Breast epithelium (tissue), 3 donors: Measurements from ENCODE around the gene RSL24D1.

Experiments used
- POLR2AphosphoS5 ChIP-seq, 3 donors: sonication (generic); formaldehyde crosslinking; IDR thresholded peaks; one replicate each; pipeline ENCODE4 v1.6.1; 2017; ENCODE audit warnings: antibody characterized with exemption in 3 of 3
- TF ChIP-seq, protein P1 (sequence below), 3 donors: fragments of 450-650 bp; IDR thresholded peaks; one replicate each; pipeline ENCODE4 v1.5.1; 2016 to 2017; ENCODE audit warnings: antibody characterized with exemption in 3 of 3, mild to moderate bottlenecking in 3 of 3, moderate library complexity in 3 of 3

DNA sequence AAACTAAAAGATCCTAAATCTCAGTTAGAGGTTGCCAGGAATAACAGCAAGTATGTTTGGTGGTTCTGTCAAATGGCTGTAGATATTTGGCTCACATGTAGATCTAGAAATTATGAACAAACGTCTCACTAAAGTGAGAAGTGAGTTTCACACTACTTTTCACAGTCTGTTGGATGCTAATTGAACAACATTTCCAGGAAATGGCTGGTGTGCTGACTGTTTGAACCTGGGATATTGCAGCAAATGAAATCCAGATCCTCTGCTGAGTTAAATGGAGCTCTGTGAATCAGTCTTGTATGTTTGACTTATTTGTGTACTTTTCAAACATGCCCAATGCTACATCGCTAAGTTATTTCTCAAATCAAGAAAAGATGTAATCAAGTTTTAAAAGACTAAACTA lies 21.3 kb upstream of the RSL24D1 start:
- TF ChIP-seq, protein P1, sequence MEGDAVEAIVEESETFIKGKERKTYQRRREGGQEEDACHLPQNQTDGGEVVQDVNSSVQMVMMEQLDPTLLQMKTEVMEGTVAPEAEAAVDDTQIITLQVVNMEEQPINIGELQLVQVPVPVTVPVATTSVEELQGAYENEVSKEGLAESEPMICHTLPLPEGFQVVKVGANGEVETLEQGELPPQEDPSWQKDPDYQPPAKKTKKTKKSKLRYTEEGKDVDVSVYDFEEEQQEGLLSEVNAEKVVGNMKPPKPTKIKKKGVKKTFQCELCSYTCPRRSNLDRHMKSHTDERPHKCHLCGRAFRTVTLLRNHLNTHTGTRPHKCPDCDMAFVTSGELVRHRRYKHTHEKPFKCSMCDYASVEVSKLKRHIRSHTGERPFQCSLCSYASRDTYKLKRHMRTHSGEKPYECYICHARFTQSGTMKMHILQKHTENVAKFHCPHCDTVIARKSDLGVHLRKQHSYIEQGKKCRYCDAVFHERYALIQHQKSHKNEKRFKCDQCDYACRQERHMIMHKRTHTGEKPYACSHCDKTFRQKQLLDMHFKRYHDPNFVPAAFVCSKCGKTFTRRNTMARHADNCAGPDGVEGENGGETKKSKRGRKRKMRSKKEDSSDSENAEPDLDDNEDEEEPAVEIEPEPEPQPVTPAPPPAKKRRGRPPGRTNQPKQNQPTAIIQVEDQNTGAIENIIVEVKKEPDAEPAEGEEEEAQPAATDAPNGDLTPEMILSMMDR (IDR thresholded peaks at IDR 0.05) = no peak
- no peak for TF ChIP-seq POLR2AphosphoS5 (IDR thresholded peaks at IDR 0.05)
